ENCODE measurements around the gene NSMCE3.
A peak's percentile ranks its signal among the peaks of the same experiment; 100 is the strongest.
"Not testable (repeated sequence)": the region's sequence is repeated elsewhere in the genome, so short reads cannot be mapped to it uniquely, and the experiment has no call there.

The NSMCE3 gene

DNA sequence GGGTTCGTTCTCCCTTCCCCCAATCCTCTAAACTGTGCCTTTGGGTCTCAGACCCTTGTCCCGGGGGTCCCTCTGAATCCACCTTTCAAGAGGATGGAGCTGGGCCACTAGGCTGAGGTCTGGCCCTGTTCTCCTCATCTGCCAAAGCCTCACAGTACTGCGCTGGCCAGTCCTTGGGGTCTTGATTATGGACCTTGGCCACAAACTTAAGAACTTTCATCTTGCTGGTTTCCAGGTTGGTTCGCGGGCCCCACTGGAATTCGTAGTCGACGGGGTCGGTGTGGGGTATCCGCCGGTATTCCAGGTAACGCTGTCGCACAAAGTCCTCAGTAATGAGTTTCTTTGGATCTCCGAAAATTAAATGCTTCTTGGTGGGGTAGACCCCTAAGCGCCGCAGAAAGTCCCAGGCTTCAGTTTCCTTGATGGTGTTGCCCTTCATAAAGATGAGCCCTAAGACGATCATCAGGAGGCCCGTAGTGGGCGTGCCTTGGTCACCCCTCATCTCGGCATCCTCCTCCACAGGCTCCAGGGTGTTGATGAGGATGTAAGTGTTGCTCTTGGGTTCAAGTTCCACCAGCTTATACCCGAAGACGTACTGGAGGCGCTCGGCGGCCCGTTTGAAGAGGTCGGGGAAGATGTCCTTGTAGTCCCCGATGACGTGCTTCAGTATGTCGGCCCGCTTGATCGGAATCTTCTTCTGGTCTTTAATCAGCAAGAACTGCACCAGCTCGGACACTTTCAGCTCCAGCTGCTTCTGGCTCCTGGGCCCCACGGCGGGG lies 727 bp downstream of the NSMCE3 start:
- DNase-seq: peak; percentile 29

DNA sequence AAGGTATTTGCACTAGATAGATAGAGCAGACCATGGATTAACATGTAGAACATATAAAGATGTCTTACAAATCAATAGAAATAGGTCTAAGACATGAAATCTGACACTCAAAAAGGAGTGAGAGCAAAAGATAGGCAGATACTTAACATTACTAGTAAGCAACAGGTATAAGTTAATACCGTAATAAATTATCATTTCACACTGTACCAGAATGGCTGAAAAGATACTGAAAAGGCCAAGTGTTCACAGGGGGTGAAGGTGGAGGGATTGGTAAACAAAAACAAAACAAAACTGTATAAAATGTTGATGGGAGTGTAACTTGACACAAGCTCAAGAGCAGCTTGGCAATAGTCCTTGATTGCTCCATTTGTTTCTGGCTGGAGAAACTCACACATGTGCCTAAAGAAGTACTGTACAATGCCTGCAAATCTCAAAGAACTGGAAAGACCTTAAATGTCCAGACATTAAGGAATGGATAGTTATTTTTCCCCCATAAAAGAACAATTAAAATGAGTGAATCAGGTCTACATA lies 3.5 kb downstream of the NSMCE3 start:
- no peak for DNase-seq

DNA sequence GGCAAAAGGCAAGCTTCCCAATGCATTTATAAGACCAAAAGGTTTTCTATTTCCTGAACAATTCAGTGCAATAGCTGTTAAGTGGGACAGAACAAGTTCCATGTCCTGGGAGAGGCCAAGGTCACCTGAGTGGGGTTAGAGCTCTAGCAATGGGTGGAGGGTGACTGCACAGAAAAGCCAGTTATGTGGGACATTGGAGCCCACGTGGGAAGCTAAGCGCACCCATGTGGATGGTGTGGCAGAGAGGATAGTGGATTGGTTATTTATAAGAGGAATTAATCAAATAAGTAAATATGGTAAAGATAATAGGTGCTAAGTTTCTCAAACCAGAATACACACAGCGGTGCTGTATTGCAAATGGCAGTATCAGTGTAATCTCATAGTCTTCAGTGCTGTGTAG lies 6.3 kb downstream of the NSMCE3 start:
- no peak for DNase-seq

DNA sequence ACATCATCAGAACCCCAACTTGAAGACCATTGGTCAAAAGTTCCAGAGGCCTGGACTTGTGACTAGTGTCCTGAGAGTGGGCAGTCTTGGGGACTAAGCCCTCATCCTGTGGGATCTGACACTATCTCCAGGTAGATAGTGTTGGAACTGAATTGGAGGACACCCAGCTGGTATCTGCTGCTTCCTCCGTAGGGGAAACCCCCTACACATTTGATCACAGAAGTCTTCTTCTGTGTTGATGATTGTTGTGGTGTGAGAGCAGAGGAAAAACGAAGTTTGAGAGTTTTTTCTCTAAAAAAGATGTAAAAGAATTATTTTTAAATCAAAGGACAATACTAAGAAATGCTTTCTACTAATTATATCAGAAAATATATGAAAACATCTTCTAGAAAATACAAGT lies 6.9 kb downstream of the NSMCE3 start:
- no peak for DNase-seq

DNA sequence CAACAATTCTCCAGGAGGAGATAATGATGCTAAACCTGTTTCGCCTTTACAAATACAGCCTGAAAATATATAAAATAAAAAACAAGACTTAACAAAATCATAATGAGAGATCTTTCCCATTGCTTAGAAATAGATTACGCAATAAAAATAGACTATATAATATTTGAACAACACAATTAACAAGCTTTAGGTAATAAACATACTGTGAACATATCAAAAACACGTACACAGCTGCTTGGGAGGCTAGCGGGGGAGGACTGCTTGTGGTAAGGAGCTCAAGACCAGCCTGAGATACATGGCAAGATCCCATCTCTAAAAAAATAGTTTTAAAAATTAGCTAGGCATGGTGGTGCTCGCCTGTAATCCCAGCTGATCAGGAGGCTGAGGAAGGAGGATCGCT lies 8.7 kb downstream of the NSMCE3 start:
- DNase-seq: no peak

DNA sequence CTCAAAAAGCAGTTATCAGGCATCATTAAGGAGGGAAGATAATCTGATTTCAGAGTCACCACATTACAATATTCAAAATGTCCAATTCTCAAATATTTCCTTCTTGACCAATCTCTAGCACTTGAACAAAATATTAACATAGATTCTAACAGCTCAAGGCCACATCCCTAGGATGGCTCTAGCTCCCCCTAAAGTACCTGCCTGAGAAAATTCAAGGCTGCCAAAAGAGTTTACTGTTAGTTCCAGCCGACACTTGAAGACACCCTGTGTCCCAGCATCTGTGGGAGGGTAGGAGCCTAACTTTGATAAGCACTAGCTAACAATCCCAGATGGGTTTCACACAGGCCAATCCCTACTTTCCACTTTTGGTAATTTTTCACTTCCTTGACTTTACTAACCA lies 10.4 kb downstream of the NSMCE3 start:
- DNase-seq: no peak

DNA sequence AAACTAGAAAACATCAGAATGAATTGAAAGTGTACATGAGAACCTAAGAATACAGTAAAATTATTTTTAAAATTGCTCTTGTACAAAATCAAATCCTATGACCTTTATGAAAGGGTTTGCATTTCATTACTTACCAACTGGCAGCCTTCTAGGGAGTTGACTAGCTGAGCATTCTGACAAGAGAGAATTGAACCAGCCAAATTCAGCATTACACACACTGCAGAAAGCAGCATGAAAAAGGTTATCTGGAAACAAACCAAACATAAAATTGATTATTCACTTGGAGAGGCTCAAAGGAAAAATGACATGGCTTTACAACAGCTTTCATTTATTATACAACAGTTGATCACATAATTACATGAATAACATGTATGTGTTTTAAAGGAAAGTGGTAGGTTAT lies 17.4 kb downstream of the NSMCE3 start:
- DNase-seq: no peak

DNA sequence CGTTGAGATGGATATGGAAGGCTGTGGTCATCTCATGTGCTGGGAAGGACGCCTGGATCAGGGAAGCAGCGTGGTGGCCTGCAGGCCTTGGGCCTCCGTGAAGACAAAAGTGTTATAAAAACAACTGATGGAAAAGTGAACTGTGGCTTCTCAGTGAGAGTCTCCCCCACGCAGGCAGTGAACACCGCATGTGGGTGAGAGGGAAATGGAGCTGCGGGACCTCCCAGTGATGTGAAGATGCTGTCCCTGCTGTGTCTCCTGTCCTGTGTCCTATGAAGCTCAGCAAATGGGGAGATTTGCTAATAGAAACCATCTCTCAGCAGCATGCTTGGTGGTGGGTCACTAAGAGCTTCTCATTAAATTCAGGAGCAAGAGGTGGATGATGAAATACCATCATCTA lies 25.1 kb downstream of the NSMCE3 start:
- no peak for DNase-seq

DNA sequence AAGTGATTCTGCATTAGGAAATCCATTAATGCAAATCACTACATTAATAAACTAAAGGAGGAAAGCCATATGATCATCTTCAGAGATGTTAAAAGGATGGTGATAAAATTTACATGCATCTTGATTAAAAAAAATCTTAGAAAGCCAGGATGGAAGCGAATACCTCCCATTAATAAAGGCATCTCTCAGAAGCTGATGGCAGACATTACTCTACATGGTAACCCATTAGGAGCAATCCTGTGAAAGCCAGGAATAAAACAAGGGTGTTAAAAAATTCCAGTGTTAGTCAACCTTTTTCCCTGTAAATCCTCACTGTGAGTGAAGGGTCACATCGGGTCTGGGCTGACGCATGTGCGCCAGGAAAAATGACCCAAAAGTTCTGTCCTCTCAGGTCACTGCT lies 25.5 kb downstream of the NSMCE3 start:
- no peak for DNase-seq

DNA sequence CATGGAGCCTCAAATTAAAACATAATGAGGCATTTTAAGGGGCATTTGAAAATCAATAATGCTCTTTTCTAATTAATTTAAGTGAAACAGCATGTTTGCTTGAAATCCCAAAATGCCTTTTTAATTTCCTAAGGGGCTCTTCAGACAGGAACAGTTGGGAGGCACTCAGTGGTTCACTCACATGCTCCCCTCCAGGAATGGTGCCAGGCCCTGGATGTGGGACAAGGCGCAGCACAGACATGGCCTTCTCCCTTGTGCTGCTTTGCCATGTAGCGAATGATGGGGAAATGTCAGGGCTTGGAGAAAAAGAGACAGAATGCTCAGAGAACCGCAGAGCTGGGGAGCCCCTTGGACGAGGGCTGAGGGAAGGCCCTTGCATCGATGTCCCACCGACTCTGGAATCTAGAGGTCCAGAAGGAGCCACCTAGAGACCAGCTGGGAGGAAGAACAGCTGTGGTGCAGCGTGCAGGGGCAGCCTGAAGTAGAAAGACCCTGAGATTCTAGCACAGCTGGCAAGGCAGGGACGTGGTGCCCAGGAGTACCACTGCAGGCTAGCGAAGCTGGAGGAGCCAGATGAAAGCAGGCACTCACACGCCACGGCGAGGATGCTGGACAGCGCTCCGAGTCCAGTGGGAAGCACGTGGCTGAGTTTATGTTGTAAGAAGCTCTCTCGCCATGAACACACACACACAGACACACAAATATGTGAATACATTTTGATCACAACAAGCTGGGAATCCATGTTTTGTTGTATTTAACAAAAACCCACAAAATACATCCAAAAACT lies 27.0 kb downstream of the NSMCE3 start:
- no peak for DNase-seq

DNA sequence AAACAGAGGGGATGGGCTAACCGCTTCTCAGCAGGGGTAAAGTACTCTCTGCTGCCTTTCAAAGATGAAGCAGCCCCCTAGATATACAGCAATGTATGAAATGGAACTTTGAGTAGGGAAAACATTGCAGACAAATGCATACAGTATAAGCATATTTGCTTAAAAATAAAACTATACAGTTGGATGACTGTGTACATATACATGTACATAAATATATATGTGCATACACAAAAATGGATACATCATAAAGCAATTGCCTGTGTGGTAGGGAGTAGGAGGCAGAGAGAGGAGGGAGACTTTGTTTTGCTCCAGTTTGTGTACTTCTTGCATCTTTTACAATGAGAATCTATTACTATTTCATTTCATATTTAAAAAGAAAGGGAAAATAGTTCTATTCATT lies 28.4 kb downstream of the NSMCE3 start:
- no peak for DNase-seq

DNA sequence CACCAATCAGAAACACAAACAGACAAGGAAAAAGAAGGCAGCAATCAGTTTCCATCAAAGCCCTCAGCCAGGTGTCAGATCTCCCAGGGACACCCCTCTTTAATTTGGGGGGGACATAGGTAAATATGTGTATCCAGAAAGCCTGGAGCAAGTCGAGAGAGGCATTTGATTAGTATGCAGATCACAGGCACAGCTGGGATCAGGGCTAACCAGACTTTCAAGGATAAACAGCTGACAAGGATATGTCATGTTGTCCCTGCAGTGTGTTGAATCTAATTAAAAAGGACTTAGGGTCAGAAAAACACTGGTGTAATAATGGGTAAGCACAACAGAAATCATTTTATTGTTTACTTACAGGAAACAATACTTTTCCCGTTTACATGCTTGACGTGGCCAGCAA lies 30.2 kb downstream of the NSMCE3 start:
- no peak for DNase-seq

DNA sequence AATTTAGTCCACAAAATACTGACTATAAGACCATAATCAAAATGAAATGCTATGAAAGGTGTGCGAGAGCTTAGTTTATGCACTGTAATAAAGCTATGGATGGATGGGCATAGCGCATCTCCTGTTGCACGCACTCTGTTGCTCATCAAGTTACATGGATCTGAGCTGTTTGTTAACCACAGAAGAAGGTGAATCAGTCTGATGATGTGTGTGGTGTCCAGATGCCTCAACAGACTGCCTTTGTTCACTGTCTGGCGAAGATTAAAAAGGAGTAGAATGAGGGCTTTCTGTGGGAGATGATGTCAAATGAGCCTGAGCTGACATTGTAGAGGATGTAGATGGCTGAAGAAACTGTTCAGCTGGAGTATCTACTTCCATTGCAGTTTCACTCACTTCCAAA lies 36.1 kb downstream of the NSMCE3 start:
- DNase-seq: no peak

DNA sequence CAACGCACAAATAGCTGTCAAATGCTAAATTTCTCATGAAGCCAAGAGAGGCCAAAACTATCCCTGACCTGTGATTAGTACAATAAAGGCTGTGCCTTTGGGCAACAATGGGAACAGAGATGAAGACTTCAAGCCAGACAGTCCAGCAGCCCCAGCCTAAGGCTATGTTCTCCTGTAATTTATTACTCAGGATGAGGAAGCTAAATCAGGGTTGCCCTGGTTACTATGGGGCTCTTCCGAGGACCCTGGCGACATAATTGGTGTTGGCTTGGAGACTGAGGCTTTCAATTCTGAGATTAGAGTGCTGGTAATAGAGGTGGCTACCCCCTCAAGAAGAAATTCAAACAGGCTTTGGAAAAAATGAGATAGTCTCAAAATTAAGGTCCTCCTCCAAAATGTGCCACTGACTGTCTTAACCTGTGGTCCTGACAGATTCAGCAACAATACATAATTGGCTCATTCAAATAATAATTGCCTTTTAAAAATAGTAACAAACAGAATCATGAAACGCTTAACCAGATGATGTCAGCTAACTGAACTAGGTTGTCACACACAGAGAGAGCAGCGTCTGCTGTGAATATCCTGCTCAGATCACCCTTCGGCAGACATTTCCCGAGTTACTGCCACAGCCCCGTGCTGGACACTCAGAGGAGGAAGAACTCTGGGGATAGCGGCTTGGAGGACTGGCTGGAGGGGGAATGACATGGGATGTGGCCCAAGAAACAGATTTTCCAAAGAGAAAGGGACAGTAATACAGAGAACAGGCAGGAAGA lies 43.0 kb downstream of the NSMCE3 start:
- no peak for DNase-seq

DNA sequence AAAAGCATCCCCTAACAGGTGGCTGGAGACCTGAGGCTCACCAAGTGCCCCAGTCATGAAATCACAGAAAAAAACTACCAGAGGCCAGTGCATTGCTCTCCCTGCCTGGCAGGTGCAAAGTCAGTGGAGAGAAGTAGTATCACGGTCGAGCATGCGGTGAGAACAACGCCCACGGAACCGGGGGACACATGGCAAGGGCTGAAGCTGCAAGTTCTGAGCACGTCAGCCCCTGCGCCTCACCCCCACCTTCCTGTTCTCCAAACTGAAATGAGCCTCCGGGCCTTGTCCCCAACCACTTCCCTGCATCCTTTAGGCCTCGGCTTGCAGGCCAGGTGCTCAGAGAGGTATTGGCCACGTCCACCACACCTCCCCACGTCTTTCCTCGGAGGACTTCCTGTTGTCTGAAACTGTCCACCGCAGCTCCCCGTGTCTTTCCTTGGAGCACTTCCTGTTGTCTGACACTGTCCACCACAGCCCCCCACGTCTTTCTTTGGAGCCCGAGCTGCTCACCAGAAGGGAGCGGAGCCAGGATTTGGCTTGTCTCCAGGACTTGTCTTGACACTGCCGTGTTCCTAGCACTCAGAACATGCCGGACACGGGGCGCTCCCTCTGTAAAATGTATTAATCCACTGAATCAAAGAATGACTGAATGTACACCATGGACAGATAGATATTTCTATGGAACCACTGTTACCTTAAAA lies 43.9 kb downstream of the NSMCE3 start:
- DNase-seq: no peak

DNA sequence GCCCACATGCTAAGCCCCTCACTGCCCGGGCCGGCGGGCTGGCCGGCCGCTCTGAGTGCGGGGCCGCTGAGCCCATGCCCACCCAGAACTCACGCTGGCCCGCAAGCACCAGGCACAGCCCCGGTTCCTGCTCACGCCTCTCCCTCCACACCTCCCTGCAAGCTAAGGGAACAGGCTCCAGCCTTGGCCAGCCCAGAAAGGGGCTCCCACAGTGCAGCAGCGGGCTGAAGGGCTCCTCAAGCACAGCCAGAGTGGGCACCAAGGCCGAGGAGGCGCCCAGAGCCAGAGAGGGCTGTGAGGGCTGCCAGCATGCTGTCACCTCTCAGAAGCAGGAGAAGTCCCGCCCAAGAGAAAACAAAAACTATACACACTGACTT lies 44.6 kb downstream of the NSMCE3 start:
- not testable (repeated sequence) for DNase-seq

DNA sequence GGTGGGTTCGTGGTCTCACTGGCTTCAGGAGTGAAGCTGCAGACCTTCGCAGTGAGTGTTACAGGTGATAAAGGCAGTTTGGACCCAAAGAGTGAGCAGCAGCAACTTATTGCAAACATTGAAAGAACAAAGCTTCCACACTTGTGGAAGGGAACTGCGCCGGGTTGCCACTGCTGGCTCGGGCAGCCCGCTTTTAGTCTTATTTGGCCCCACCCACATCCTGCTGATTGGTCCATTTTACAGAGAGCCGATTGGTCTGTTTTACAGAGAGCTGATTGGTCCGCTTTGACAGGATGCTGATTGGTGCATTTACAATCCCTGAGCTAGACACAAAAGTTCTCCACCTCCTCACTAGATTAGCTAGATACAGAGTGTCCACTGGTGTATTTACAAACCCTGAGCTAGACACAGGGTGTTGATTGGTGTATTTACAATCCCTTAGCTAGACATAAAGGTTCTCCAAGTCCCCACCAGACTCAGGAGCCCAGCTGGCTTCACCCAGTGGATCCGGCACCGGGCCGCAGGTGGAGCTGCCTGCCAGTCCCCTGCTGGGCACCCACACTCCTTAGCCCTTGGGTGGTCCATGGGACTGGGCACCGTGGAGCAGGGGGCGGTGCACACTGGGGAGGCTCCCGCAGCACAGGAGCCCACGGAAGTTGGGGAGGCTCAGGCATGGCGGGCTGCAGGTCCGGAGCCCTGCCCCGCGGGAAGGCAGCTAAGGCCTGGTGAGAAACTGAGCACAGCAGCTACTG lies 45.2 kb downstream of the NSMCE3 start:
- DNase-seq: not testable (repeated sequence)

DNA sequence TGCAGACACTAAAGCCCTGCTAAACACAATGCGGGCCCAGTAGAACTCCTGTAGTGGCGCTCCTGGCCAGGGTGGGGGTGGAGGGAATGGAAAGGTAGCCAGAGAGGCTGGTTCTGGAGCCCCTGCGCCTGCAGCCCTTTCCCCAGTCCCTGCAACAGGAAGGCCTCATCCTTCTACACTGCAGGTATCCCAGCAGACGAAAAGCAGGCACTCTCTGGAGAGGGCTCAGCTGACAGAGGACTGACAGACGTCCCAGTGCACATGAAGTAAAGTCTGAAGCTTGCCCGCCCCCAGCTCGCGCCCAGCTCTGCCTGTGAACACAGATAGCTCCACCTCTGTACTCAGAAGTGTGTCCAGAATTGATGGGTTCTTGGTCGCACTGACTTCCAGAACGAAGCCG lies 46.0 kb downstream of the NSMCE3 start:
- DNase-seq: no peak

DNA sequence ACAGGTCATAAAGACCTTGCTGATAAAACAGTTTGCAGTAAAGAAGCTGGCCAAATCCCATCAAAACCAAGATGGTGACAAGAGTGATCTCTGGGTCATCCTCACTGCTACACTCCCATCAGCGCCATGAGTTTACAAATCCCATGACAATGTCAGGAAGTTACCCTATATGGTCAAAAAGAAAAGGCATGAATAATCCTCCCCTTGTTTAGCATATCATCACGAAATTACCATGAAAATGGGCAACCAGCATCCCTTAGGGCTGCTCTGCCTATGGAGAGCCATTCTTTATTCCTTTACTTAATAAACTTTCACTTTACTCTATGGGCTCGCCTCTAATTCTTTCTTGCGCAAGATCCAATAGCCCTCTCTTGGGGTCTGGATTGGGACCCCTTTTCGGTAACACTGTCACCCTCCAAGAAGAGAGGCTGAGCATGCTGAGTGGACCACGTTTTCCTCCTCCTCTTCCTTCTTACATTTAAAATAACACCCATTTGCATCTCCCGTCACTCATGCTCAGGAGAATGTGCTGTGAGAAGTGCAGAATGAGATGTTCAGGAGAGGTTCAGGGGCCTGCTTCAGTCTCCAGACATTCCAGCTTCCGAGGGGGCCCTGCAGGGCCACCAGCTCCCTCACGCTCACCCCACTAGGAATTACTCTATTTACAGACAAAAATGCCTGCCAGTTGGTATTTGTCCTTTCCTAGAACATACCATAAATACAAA lies 47.3 kb downstream of the NSMCE3 start:
- DNase-seq: no peak

DNA sequence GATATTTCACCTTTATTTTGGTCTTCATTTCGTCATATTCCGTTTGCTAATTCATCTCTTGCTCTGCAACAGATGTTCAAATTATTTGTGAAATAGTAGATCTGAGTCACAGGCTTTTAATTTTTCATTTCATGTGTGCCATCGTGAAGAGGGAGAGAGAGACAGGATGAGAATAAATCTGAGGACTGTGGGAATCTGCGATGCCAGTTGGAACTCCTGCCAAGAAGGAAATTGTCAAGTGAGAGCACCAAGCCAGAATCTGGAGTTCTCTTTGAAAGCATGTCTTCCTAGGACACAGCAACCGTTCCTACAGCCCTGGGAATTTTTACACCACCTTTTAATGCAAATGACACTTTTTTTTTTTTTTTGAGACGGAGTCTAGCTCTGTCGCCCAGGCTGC lies 48.8 kb downstream of the NSMCE3 start:
- DNase-seq: no peak

DNA sequence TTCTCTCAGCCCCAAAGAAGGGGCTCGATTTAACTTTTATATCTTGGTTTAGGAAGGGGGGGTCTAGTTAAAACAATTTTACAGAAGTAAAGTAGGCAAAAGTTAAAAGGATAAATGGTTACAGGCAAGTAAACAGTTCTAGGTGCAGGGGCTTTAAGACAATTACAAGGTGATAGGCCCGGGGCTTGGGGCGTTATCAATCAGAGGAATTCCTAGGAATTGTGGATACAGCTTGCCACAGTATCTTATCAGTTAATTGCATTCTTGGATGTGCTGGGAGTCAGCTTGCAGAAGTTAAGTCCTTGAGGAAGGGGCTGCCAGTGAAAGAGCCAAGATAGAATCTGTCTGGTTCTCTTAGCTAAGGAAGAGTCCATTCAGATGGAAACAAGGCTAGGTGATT lies 52.7 kb downstream of the NSMCE3 start:
- DNase-seq: no peak

All from effector CD4-positive, alpha-beta T cell (primary cell).